Progenitor cell of endocrine pancreas (in vitro differentiated cells): Measurements from ENCODE around the gene SETD1B. TPM values are rescaled to one million over a fixed set of nuclear protein-coding genes. Genes with fewer than 3 reads are reported as not detected.

Experiments
- DNase-seq: peaks from one replicate; pipeline ENCODE4 v3.0.0; 2021; ENCODE audit warnings: low spot score; ENCODE audit not compliant: unreplicated experiment
- H3K27ac Mint-ChIP-seq: 2 replicates; pipeline ENCODE4 v1.8.0; 2021; ENCODE audit warnings: mild to moderate bottlenecking, moderate library complexity, mixed read lengths
- H3K27me3 Mint-ChIP-seq: 2 replicates; pipeline ENCODE4 v1.8.0; 2021; ENCODE audit warnings: mixed read lengths
- H3K36me3 Mint-ChIP-seq: 2 replicates; pipeline ENCODE4 v1.8.0; 2022; ENCODE audit warnings: mixed read lengths; ENCODE audit not compliant: insufficient read depth
- H3K4me1 Mint-ChIP-seq: 2 replicates; pipeline ENCODE4 v1.8.0; 2021; ENCODE audit warnings: low read depth, mixed read lengths
- H3K4me3 Mint-ChIP-seq: 2 replicates; pipeline ENCODE4 v1.8.0; 2021; ENCODE audit warnings: low read depth, mild to moderate bottlenecking, moderate library complexity, mixed read lengths
- H3K9me3 Mint-ChIP-seq: 2 replicates; pipeline ENCODE4 v1.8.0; 2021; ENCODE audit warnings: low read depth, mixed read lengths
- total RNA-seq: library from RNA; stranded (reverse); gene quantifications from 2 replicates; pipeline ENCODE4 v1.2.1, GENCODE V29; 2021
- TF ChIP-seq, protein P1 (sequence below): fragments of 200-600 bp; sonication (generic); IDR thresholded peaks from one replicate; pipeline ENCODE4 v1.5.0; 2021; ENCODE audit warnings: antibody characterized with exemption, mild to moderate bottlenecking; ENCODE audit not compliant: unreplicated experiment

SETD1B gene
- total RNA-seq, 1 donor from 2014 or later: 28.6 TPM

GRCh38 chr12:121828306-121828705 is 24.5 kb downstream of the SETD1B start:
- Mint-ChIP-seq H3K4me1 (no peaks in the 10 kb centered on the region), H3K27ac (no peak overlapping the region), H3K36me3 (peaks cover 22% of the 10 kb centered on the region), H3K27me3 (no peaks in the 10 kb centered on the region), H3K9me3 (no peaks in the 10 kb centered on the region), H3K4me3 (no peak overlapping the region)
- TF ChIP-seq, protein P1, sequence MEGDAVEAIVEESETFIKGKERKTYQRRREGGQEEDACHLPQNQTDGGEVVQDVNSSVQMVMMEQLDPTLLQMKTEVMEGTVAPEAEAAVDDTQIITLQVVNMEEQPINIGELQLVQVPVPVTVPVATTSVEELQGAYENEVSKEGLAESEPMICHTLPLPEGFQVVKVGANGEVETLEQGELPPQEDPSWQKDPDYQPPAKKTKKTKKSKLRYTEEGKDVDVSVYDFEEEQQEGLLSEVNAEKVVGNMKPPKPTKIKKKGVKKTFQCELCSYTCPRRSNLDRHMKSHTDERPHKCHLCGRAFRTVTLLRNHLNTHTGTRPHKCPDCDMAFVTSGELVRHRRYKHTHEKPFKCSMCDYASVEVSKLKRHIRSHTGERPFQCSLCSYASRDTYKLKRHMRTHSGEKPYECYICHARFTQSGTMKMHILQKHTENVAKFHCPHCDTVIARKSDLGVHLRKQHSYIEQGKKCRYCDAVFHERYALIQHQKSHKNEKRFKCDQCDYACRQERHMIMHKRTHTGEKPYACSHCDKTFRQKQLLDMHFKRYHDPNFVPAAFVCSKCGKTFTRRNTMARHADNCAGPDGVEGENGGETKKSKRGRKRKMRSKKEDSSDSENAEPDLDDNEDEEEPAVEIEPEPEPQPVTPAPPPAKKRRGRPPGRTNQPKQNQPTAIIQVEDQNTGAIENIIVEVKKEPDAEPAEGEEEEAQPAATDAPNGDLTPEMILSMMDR: no peak
- no peak for DNase-seq

DNA sequence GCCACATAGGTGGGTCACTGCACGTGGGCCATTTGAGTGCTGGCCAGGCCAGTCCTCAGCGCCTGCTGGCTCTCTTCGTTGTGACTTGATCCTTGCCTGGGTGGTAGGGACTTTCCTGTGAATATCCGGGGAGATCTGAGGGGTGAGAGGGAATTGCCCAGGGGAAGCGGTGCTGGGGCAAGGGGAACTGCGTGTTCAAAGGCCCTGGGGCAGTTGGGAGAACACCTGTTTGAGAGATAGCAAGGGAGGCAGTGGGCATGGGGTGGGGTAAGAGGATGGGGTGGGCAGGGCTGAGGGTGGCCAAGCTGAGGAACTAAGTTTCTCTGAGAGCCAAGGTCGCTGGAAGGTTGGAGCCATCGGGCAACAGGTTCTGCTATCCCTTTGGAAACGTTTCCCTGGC is 25.0 kb downstream of the SETD1B start:
- no peaks in the 10 kb centered on the region for H3K27me3 Mint-ChIP-seq
- no peak for DNase-seq
- peaks cover 22% of the 10 kb centered on the region for H3K36me3 Mint-ChIP-seq
- no peak overlapping the region for H3K4me3 Mint-ChIP-seq
- TF ChIP-seq, protein P1: no peak
- no peaks in the 10 kb centered on the region for H3K9me3 Mint-ChIP-seq
- no peaks in the 10 kb centered on the region for H3K4me1 Mint-ChIP-seq
- H3K27ac Mint-ChIP-seq: peak overlapping the region; percentile 26

GRCh38 chr12:121829250-121829918 is 25.6 kb downstream of the SETD1B start:
- Mint-ChIP-seq H3K36me3 (peaks cover 22% of the 10 kb centered on the region), H3K27me3 (no peaks in the 10 kb centered on the region), H3K4me3 (no peak overlapping the region), H3K9me3 (no peaks in the 10 kb centered on the region), H3K4me1 (no peaks in the 10 kb centered on the region), H3K27ac (peak overlapping the region; percentile 26)
- no peak for DNase-seq
- TF ChIP-seq, protein P1: no peak

- H3K36me3 Mint-ChIP-seq: peaks cover 22% of the 10 kb centered on the region
- no peak overlapping the region for H3K4me3 Mint-ChIP-seq
- no peaks in the 10 kb centered on the region for H3K9me3 Mint-ChIP-seq
- TF ChIP-seq, protein P1: no peak
- no peaks in the 10 kb centered on the region for H3K4me1 Mint-ChIP-seq
- H3K27me3 Mint-ChIP-seq: no peaks in the 10 kb centered on the region
- no peak for DNase-seq
- no peak overlapping the region for H3K27ac Mint-ChIP-seq
Measured at GRCh38 chr12:121830134-121830533, 26.3 kb downstream of the SETD1B start.

- H3K9me3 Mint-ChIP-seq: no peaks in the 10 kb centered on the region
- TF ChIP-seq, protein P1: no peak
- no peaks in the 10 kb centered on the region for H3K4me1 Mint-ChIP-seq
- no peak overlapping the region for H3K4me3 Mint-ChIP-seq
- no peak for DNase-seq
- no peaks in the 10 kb centered on the region for H3K27me3 Mint-ChIP-seq
- peaks cover 22% of the 10 kb centered on the region for H3K36me3 Mint-ChIP-seq
- H3K27ac Mint-ChIP-seq: no peak overlapping the region
Measured at GRCh38 chr12:121830588-121831265, 26.9 kb downstream of the SETD1B start.
